NCI-H526 (cell line): ENCODE results near the gene SEMA4D.

ENCODE experiments used
- DNase-seq, 2 experiments: peaks; one replicate each; lab custom pipeline; 2025; lab: John Stamatoyannopoulos, UW

The SEMA4D gene

DNA sequence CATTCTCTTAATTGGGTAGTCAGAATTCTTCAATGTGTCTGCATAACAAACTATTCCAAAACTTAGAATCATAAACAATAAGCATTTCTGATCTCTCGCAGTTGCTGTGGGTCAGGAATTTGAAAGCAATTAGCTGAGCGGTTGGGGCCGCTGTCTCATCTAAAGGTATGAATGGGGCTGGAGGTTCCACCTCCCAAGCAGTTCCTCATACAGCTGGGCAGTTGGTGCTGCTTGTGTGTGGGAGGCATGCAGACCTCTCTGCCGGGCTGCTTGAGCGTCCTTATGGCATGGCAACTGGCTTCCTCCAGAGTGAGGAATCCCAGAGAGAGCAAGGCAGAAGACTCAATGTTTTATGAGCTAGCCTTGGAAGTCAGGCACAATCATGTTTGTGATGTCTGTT is 30.2 kb upstream of the SEMA4D start:
- no peak for DNase-seq

DNA sequence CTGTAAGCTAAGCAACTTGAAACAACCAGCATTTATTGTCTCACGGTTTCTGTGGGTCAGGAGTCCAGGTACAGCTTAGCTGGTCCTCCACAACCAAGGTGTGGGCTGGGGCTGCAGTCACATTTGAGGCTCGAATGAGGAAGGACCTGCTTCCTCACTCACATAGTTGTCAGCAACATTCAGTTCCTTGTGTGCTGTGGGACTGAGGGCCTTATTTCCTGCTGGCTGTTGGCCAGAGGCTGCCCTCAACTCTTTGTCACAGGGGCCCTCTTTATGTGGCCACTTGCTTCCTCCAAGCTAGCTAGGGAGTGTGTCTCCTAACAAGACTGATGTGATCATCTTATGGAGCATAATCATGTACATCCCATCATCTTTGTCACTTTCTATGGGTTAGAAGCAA is 29.2 kb upstream of the SEMA4D start:
- DNase-seq: no peak

DNA sequence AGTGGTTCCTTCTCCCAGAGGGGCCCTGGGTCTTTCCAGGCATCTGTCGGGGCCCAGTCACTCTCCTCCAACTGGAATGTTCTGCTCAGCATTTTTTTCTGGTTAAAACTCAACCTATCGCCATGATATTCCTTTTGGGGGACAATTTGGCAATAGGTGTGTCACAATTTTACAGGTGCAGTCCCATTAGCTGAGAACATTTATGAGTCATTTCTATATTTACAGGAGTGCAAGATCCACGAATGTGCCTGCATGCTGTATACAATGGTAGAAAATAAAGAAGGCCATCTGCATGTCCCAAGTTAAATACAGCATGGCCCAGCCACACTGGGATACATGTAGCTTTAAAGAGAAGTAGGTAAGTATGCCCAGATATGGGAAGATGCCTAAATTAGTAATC is 28.8 kb upstream of the SEMA4D start:
- DNase-seq: no peak

DNA sequence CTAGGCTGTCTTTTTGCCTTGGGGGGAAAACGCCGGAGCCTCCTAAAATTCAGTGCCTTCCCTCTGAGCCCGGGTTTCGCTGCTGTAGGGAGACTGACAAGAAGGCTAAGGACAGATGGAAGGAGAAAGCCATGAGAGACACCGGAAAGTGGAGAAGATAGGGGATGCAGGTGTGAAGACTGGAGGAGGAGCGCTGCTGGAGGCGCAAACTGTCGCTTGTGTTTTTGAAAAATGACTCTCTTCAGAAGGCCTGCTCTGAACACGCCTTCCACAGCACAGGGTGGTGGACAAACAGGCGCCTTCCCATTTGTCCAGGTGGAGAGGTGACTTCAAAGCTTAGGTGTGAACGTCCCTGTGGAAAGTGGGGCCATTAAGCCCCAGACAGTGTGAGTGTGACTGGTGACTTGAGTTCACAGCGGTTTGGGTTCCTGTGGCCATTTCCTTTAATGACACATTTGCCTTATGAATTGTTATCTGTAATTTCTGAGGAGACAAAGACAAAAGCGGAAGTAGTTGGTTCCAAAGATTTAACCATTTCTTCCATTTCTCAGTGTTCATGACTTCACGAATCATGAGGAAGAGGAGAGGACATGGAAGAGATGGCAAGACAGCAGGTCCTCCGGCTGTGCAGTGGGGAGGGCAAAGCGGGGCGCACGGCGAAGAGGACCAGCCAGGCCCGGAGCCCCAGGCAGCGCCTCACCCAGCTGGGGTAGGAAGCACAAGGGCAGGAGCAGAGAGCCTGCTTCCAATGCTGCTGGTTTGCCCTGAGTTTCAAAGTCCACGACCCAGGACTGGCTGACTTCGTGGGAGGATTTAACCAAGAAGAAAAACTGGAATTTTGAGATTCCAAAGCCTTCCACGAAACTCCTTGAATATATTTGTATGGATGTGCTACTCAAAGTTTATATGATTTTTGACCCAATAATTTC is 27.8 kb upstream of the SEMA4D start:
- DNase-seq: no peak

DNA sequence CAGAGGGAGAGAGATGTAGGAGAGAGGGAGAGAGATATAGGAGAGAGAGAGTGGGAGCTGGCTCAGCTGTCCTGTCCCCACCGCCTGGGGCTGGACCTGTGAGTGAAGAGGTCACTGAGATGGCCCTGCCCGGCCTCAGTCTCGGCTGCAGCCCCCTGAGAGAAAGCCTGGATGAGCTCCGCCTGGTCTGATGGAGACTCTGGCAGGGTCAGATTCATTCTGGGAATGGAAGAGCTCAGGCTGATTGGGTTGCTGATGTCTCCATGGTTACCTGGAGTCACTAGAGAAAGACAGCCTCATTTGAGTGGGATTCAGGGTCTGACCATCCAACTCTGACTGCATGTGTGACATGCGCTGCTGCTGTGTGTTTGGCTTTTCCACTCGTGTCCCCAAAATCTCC is 27.1 kb upstream of the SEMA4D start:
- no peak for DNase-seq

DNA sequence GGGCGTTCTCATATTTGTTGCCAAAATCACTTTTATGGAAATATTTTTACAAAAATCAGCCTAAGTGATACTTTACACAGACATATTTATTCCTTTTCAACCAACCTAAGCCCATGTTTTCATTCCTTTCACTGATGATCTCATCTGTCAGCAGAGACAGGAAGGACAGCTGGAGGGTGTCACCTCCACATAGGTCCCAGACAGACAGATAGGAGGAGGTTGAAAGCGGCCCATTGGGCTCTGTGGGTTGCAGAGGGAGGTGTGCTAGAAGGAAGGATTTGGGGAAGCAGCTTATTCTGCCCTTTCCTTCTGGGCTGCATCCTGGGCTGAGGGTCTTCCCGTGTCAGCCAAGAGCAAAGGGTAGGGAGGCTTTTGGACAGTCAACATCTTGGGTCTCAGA is 26.0 kb upstream of the SEMA4D start:
- DNase-seq: no peak

DNA sequence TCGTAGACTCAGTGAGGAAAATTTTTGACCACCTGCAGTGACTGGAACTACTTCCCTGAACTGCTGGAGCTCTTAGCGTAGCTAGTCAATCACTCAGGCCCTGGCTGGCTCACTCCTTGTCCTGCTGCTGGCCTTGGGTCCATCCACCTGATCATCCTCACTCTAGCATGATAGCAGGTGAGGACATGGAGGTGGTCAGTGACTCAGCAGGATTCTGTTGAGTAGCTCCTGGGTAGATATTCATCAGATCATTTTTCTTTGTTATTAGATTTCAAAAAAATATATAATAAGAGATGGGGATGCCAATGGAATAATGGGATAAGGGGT is 25.0 kb upstream of the SEMA4D start:
- no peak for DNase-seq

DNA sequence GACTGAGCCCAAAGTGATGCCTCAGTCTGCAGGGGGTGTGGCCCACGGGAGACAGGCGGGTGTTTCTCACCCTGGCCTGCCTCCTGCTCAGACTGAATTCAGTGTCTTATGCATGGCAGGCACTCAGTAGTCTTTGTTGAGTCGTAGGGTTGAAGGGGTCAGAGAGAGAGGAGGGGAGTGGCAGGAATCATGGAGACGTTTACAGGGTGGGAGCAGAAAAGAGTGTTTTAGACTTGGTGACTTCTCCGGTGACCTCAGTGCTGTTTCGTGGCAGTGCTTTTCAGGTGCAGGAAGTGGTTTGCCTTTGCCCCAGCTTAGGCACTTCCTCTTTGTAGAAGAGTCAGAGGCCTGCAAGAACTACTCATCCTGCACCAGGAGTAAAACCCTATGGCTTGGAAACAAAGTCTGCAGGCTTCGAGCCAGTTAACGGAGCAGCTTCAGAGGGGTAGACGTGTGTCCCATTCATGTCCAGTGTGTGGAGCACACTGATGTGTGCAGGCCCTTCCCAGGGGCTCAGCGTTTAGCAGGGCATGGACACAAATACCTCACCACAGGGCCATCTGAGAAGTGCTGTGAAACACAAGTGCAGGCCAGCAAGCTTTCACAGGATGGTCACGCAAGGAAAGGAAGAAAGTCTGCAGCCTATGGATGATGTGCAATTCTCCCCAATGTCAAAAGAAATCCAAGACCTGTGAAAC is 24.5 kb upstream of the SEMA4D start:
- no peak for DNase-seq

DNA sequence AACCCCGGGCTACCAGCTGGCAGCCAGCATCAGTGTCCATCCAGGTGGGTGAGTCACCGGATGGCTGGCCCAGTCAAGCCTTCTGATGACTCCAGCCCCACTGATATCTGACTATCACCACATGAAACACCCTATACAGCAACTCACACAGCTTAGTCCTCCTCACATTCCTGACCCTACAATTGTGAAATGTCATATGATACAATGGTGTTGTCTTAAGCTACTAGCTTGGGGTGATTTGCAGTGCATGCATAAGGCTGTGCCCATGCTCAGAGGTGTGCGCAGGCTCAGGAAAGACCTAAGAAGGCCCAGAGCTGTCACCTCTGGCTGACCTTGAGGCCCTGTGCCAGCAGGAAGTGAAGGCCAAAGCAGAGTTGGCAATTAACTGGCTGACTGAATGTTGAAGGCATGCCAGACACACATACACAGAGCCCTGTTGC is 21.5 kb upstream of the SEMA4D start:
- no peak for DNase-seq

DNA sequence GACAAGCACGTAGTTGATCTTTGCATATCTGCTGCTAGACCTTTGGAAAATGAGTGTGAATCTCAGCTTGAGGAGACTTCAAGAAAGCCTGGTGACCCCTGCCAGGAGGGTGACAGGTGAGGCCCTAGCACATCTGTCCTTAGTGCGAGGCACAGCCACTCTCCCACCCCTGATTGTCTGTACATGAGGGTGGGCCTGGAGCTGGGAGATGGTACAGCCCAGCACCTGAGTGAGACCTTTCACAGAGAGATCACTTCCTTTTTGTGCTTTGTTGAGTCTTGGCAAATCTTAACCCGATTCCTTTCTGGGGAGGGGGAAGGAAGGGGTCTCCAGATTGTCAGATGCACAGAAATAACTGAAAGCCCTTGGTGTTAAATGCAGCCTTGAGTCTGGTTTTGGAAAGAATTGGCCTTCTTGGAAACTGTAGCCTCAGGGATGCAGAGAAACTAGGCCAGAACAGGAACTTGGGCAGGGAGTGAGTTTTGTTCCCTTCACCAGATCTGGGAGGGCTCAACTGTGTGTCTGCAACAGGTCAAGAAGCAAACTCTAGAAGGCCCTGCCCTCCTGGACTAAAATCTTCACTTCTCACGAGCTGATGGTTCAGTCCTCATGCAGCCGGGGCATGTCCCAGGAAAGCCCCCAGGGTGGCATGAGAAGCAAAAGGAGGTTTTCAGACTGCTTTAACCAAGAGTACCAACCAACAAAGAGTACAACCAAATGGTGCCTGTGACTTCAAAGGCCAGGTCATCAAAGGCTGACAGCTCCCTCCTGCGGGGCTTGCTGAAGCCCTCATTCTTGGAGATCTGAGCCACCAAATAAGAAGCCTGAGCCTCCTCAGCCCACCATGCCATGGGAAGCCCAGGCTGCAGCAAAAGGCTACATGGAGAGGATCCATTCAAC is 20.8 kb upstream of the SEMA4D start:
- DNase-seq: no peak

DNA sequence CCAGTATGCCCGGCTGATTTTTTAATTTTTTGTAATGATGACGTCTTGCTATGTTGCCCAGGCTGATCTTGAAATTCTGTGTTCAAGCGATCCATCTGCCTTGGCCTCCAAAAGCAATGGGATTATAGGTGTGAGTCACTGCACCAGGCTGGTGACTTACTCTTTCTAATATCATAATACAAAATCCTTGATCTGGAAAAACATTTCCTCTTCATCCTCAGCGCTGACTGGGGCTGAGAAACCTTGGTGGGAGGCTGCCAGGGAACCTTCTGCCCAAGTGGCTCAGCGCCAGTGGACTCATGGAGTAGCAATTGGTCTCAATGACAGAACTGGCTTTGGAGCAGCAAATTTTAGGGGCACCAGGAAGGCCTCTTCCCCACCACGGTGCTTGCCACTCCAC is 17.5 kb upstream of the SEMA4D start:
- no peak for DNase-seq

DNA sequence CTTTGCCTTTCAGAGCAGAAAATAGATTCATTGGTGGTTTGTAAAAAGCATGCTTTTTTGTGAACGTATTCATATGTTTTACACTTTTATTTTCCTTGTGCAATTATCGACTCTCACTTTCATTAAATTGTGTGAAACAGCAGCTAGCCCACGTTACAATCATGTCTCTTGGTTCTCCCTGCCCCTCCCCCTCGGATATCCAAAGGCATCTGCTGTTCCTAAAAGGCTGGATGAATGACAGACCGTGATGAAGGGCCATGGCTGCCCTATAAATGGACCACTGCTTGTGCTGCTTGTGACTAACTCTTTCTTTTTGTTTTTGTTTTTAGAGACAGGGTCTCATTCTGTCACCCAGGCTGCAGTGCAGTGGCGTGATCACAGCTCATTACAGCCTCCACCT is 17.0 kb upstream of the SEMA4D start:
- no peak for DNase-seq

DNA sequence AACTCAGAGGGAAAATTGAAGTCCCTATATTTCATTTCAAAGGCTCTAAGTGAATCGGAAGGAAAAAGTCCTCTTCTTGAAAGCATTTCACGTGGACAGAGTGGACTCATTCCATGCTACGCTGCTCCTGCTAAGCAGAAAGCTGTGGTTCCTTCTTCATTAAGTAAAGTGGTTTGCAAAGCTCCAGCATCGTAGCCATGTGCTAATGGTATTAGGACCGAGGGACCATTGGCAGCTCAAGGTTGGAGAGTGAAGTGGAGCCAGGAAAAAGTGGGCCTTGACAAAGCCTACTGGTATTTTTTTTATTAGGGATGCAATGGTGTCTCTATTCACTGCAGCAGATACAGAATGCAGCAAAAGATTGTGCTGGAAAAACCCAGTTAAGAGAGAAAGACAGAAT is 16.4 kb upstream of the SEMA4D start:
- DNase-seq: no peak

DNA sequence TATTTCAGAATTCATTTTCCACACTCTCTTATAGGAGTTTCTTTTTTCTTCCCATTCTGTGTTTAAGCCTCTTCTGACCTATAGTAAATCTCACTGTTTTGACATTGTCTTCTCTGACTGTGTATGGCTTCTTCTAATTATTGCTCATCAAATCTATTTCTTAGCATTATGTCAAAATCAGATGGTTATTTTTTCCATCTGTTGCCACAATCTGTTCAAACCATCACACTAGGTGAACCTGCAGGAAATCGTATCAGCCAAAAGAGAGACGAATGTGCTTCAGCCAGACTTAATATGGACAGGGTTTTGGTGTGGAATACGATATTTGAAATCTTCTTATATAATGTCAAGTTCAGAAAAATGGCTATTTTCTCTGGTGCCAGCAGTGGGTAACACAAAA is 15.9 kb upstream of the SEMA4D start:
- no peak for DNase-seq

DNA sequence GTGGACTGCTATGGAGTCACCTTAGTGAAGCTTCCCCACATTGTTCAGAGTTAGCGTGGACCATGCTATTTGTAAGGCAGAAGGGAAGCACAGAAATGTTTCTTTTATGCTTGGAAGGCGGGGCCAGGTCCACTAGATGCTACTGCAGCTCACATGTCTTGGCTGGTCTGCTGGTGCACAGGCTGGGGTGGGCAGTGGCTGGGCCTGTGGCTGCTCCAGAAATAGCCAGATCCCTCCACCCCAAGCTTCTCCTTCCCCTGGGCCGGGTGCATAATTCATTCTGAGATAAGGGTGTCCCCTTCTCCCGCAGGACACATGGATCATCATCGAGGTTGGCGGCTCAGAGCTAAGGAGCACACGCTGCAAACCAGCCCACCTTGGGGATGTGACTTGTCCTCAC is 14.5 kb upstream of the SEMA4D start:
- no peak for DNase-seq

DNA sequence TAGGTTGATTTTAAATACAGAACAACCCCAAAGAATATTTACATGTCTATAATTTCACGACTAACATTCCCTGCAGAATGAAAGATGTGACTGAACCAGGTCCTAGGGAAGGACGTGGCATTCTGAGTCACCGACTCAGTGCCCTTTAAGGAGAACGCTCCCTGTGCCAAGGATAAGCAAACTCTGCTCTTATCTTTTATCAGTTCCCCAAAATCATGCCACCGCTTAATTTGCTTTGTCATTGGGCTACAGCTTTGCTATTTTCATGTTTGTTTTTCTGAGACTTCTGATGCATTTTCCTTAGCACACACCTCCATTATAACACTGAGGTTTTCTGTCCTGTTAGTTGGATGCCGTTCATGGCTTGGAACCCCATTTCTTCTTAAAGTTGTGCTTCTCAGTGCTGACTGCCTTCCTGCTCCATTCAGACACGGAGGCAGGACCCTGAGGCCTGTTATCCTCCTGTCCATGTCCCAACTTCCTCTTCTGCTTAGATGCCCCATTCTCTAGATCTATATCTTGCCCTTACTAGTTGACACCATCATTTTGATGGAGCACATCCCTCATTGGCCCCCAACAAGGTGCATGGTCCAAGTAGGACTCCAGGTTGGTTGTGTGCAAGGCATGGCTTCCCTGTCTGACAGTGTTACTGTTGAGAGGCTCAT is 11.2 kb upstream of the SEMA4D start:
- no peak for DNase-seq

DNA sequence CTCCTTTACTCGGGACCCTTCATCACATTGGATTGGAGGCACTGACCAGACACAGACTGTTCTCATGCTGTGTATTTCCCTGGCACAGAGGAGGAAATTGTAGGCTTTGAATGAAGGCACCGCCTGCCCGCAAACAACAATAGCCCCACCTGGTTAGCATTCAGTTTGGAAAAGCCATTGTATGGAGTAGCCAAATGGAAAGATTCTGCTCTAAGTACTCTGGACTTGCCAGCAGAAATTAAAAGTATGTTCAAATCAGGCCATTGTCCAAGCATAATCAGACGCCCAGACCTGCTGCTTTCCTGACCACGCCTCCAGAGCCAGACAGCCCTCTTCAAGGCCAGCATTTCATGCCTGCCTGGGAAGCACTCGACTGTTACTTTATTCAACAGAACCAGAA is 8.0 kb upstream of the SEMA4D start:
- DNase-seq: no peak

DNA sequence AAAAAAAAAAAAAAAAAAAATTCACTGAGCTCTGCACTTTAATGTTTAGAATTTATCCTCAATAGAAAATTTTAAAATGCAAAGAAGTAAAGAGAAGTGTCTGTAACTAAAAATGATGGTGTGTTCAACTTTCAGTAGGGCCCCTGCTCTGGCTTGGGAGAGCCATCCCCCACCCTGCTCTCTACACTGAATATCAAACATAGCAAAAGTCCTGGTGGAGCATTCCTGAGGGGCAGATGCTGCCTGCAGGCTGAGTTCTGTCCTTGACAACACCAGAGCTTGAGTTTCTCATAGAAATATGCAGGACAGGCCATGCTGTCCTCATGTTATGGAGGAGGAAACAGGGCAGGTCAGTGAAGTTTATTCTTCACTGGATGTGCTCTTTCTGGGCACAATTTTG is 7.1 kb upstream of the SEMA4D start:
- DNase-seq: no peak

DNA sequence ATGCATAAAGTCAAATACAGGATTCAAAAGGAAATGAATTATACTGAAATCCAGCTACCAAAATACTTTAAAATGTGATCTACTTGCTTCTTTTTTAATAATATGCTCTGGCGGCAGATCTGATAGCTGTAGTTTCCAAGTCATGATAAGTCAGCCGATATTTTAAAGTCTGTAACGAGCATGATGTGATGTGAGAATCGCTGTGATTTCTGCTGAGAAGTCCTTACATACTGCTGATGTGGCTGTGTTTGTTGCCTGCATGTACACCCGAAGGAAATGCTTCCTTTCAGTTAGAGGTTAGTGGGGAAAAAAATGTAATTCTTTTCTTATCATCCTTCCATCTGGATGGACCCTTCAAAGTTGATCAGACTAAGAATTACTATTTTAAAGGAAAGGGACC is 4.8 kb upstream of the SEMA4D start:
- DNase-seq: no peak

DNA sequence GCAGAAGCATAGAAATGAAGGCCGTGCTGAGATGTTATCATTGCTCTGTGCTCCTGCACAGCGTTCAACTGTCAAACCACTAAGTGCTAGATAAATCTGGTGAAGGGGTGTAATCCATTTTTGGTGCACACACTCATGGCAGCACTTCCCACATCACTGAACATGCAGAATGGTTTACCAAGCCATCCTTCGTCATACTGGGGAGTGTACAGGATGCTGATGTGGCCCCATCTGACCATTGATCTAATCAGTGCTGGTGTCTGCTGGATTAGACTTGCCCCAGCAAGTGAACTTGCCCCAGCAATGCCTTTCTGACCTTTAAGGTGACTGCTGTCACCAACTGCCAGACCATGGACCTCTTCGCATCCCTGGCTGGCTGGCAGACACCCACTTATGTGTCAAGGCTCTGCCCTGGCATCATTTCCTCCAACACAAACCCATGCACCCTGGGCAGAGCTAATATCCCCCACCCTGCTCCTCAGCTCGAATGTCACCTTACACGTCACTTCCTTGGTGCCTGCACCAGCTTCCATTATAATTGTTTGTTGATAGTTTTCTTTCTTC is 4.2 kb upstream of the SEMA4D start:
- DNase-seq: no peak

DNA sequence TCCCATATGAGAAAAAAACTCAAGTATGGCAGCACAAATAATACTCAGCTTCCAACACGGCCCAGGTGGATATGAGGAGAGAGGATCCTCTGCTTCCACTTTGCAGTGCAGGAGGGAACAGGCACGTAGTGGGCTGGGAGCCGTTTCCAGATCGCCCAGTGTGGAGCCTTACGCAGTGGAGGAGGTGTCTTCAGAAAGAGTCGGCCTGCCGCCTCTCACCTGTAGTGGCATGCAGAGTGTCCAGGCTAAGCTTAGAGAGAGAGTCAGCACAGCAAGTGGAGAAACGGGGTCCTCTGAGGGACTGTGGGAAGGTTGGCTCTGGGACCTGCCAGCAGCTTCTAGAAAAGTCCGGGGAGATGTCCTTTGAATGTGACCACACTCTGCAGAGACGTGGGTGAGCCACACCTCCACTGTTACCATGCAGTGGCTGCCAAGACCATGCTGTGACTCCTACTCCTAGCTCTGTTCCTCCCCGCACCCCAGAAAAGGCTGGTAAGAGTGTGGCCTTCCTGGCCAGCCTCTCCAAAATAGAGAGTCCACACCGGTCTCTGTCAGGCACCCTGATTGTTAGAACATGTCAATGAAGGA is 3.5 kb upstream of the SEMA4D start:
- no peak for DNase-seq
